Nephron (organoid): ENCODE data around the gene TMCC2.
A peak's percentile ranks its signal among the peaks of the same experiment; 100 is the strongest.

Experiments used
- H3K27ac Mint-ChIP-seq, 3 experiments: 2 replicates each; pipeline ENCODE4 v1.8.0; 2020; ENCODE audit warnings: mixed read lengths in 3 of 3, mild to moderate bottlenecking in 2 of 3, moderate library complexity in 1 of 3
- H3K27me3 Mint-ChIP-seq: 2 replicates; pipeline ENCODE4 v1.8.0; 2021; ENCODE audit warnings: low read depth, mild to moderate bottlenecking, moderate library complexity, mixed read lengths
- H3K36me3 Mint-ChIP-seq: 2 replicates; pipeline ENCODE4 v1.8.0; 2020; ENCODE audit warnings: low read depth, mixed read lengths
- H3K4me1 Mint-ChIP-seq: 2 replicates; pipeline ENCODE4 v1.8.0; 2020; ENCODE audit warnings: mixed read lengths
- H3K4me3 Mint-ChIP-seq, 3 experiments: 2 replicates each; pipeline ENCODE4 v1.8.0; 2020; ENCODE audit warnings: mild to moderate bottlenecking in 3 of 3, mixed read lengths in 3 of 3, moderate library complexity in 2 of 3
- H3K9me3 Mint-ChIP-seq: 2 replicates; pipeline ENCODE4 v1.8.0; 2020; ENCODE audit warnings: mixed read lengths
- CTCF ChIP-seq, 3 experiments: fragments of 200-600 bp; sonication (generic); IDR thresholded peaks; one replicate each; pipeline ENCODE4 v1.5.0; 2021; ENCODE audit warnings: antibody characterized with exemption in 3 of 3; ENCODE audit not compliant: unreplicated experiment in 3 of 3

The TMCC2 gene

GRCh38 chr1:205271277-205271676 lies 43.5 kb downstream of the TMCC2 start:
- no peak overlapping the region for H3K27ac Mint-ChIP-seq
- no peak overlapping the region for H3K4me3 Mint-ChIP-seq

GRCh38 chr1:205271745-205272144 lies 44.0 kb downstream of the TMCC2 start:
- Mint-ChIP-seq H3K27me3 (no peaks in the 10 kb centered on the region), H3K9me3 (no peaks in the 10 kb centered on the region), H3K36me3 (peaks cover 6% of the 10 kb centered on the region), H3K27ac (no peak overlapping the region), H3K4me1 (peaks cover 27% of the 10 kb centered on the region), H3K4me3 (no peak overlapping the region)
- TF ChIP-seq CTCF (IDR thresholded peaks at IDR 0.05; ENCODE audit: unreplicated experiment in 3 of 3): no peak

More at GRCh38 chr1:205271277-205271676, 43.5 kb downstream of the TMCC2 start:
- Mint-ChIP-seq H3K4me1 (peaks cover 30% of the 10 kb centered on the region), H3K9me3 (no peaks in the 10 kb centered on the region), H3K36me3 (peaks cover 6% of the 10 kb centered on the region), H3K27me3 (no peaks in the 10 kb centered on the region)
- peak in 1 of 3 experiments; percentile 7 for TF ChIP-seq CTCF (IDR thresholded peaks at IDR 0.05; ENCODE audit: unreplicated experiment in 3 of 3)

DNA sequence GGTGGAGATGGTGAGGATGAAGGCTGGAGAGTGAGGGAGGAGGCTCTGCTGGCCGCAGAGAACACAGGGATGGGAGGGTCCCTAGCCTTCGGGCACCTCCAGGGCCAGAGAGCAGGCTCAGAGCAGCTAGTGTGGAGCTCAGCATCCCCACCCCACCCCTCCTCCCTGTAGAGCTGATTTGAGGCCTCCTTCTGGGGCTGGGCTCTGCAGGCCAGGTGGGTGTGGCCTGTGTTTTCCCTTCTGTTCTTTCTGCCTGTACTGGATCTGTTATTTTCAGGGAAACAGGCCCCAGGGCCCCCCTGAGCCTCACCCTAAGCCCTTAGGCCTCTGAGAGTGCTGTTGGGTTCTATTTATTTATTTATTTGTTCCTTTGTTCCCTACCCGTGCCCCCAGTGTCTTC lies 44.8 kb downstream of the TMCC2 start:
- Mint-ChIP-seq H3K4me3 (no peak overlapping the region), H3K4me1 (peaks cover 20% of the 10 kb centered on the region), H3K9me3 (no peaks in the 10 kb centered on the region)

GRCh38 chr1:205273551-205273982 lies 45.8 kb downstream of the TMCC2 start:
- Mint-ChIP-seq H3K27me3 (peaks cover 1% of the 10 kb centered on the region), H3K9me3 (no peaks in the 10 kb centered on the region), H3K27ac (peak overlapping the region; percentile 17 to 64 (median 35)), H3K4me3 (no peak overlapping the region), H3K4me1 (peaks cover 17% of the 10 kb centered on the region), H3K36me3 (peaks cover 6% of the 10 kb centered on the region)
- peak; percentile 93 to 97 (median 97) for TF ChIP-seq CTCF (IDR thresholded peaks at IDR 0.05; ENCODE audit: unreplicated experiment in 3 of 3)

More for the DNA sequence above, 44.8 kb downstream of the TMCC2 start:
- no peak for TF ChIP-seq CTCF (IDR thresholded peaks at IDR 0.05; ENCODE audit: unreplicated experiment in 3 of 3)
- no peak overlapping the region for H3K27ac Mint-ChIP-seq
- H3K27me3 Mint-ChIP-seq: no peaks in the 10 kb centered on the region
- H3K36me3 Mint-ChIP-seq: peaks cover 6% of the 10 kb centered on the region

- H3K27ac Mint-ChIP-seq: no peak overlapping the region
- H3K4me3 Mint-ChIP-seq: no peak overlapping the region
- no peaks in the 10 kb centered on the region for H3K9me3 Mint-ChIP-seq
- H3K27me3 Mint-ChIP-seq: peaks cover 3% of the 10 kb centered on the region
- peaks cover 6% of the 10 kb centered on the region for H3K36me3 Mint-ChIP-seq
- peaks cover 17% of the 10 kb centered on the region for H3K4me1 Mint-ChIP-seq
- TF ChIP-seq CTCF (IDR thresholded peaks at IDR 0.05; ENCODE audit: unreplicated experiment in 3 of 3): no peak
Observed at GRCh38 chr1:205274041-205274691, 46.4 kb downstream of the TMCC2 start.

- Mint-ChIP-seq H3K27me3 (peaks cover 8% of the 10 kb centered on the region), H3K36me3 (peaks cover 6% of the 10 kb centered on the region), H3K4me1 (peaks cover 16% of the 10 kb centered on the region), H3K27ac (no peak overlapping the region), H3K9me3 (no peaks in the 10 kb centered on the region), H3K4me3 (no peak overlapping the region)
- no peak for TF ChIP-seq CTCF (IDR thresholded peaks at IDR 0.05; ENCODE audit: unreplicated experiment in 3 of 3)
Observed at GRCh38 chr1:205275133-205275532, 47.4 kb downstream of the TMCC2 start.
